OCI-LY3 (cell line): Measurements from ENCODE around the gene PLEK.

Source experiments
- EZH2phosphoT487 ChIP-seq: fragments of 200-600 bp; shearing (Covaris generic); IDR thresholded peaks from 2 replicates; pipeline ENCODE4 v1.6.1; 2018; ENCODE audit warnings: antibody characterized with exemption, mixed run types, low read depth
- TF ChIP-seq, protein P1 (sequence below): fragments of 200-600, 300-600 bp; sonication (generic); IDR thresholded peaks from 2 replicates; pipeline ENCODE4 v1.5.1; 2014; ENCODE audit warnings: antibody characterized with exemption, low read length, low read depth

GRCh38 chr2:68386365-68386764, 21.3 kb downstream of the PLEK start:
- TF ChIP-seq, protein P1, sequence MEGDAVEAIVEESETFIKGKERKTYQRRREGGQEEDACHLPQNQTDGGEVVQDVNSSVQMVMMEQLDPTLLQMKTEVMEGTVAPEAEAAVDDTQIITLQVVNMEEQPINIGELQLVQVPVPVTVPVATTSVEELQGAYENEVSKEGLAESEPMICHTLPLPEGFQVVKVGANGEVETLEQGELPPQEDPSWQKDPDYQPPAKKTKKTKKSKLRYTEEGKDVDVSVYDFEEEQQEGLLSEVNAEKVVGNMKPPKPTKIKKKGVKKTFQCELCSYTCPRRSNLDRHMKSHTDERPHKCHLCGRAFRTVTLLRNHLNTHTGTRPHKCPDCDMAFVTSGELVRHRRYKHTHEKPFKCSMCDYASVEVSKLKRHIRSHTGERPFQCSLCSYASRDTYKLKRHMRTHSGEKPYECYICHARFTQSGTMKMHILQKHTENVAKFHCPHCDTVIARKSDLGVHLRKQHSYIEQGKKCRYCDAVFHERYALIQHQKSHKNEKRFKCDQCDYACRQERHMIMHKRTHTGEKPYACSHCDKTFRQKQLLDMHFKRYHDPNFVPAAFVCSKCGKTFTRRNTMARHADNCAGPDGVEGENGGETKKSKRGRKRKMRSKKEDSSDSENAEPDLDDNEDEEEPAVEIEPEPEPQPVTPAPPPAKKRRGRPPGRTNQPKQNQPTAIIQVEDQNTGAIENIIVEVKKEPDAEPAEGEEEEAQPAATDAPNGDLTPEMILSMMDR, result no peak
- no peak for TF ChIP-seq EZH2phosphoT487
